Duodenal mucosa (tissue), 2 donors: ENCODE results near the gene INHA.

Experiments
- H3K27ac ChIP-seq: one replicate; pipeline ENCODE4 v1.7.0; 2013; ENCODE audit warnings: low read depth, low read length
- H3K27me3 ChIP-seq, 2 donors: one replicate each; pipeline ENCODE4 v1.7.0; 2013; ENCODE audit warnings: low read length in 2 of 2, control low read depth in 1 of 2; ENCODE audit not compliant: insufficient read depth in 2 of 2, control insufficient read depth in 1 of 2
- H3K36me3 ChIP-seq, 2 donors: one replicate each; pipeline ENCODE4 v1.7.0; 2013; ENCODE audit warnings: low read length in 2 of 2, control low read depth in 1 of 2; ENCODE audit not compliant: insufficient read depth in 2 of 2, control insufficient read depth in 1 of 2
- H3K4me1 ChIP-seq, 2 donors: one replicate each; pipeline ENCODE4 v1.7.0; 2013; ENCODE audit warnings: low read length in 2 of 2, control low read depth in 1 of 2; ENCODE audit not compliant: insufficient read depth in 2 of 2, control insufficient read depth in 1 of 2
- H3K4me3 ChIP-seq, 2 donors: one replicate each; pipeline ENCODE4 v1.7.0; 2013; ENCODE audit warnings: low read length in 2 of 2, low read depth in 1 of 2
- H3K9ac ChIP-seq, 2 donors: one replicate each; pipeline ENCODE4 v1.7.0; 2013; ENCODE audit warnings: low read length in 2 of 2, low read depth in 1 of 2
- H3K9me3 ChIP-seq, 2 donors: one replicate each; pipeline ENCODE4 v1.7.0; 2013; ENCODE audit warnings: low read length in 2 of 2, control low read depth in 1 of 2; ENCODE audit not compliant: control insufficient read depth in 1 of 2

Gene INHA

DNA sequence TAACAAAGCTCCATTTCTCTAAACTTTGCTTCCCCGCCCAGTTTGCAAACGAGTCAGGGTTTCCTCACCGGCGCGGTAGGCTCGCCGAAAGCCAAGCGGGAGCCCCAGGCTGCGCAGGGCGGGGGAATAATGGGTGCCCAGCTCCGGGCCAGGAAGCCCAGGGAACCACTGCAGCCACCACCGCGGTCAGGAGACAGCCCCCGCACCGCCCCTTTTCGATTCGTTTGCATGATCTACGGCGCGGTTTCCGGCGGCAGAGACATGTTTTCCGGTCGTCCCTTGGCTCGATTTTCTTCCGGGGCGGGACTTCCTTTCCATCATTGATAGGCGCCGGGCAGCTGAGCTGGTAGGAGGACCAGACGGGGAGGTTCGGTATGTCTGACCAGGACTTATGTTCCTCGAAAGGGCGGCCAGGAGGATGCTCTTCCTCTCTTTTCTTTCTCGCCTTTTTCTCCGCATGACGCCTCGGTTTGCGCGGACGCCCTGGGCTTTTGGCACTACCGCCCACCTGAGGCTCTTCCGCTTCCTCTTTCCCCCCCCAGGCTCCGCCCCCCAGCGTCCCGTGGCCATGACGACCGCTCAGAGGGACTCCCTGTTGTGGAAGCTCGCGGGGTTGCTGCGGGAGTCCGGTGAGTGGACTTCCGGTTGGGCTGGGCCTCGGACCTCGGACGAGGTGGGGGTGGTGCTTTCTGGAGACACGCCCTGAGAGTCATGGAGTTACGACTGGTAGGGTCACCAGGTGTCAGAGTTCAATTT, 25.6 kb downstream of the INHA start, which contains the start of gene STK11IP:
Gene STK11IP (plus strand): TSS at position 306 of the 756 bp plus-strand sequence. CDS start 263 bp downstream, at position 569.
- peak within 1 kb of the TSS; percentile 84 to 96 for H3K4me3 ChIP-seq
- peaks cover 5 to 13% of the 10 kb centered on the region in 2 donors for H3K4me1 ChIP-seq
- peak within 1 kb of the TSS; percentile 75 to 89 for H3K9ac ChIP-seq
- H3K36me3 ChIP-seq, result peaks cover 9 to 18% of the 10 kb centered on the region in 2 donors
- H3K9me3 ChIP-seq, result no peaks in the 10 kb centered on the region
- no peaks in the 10 kb centered on the region for H3K27me3 ChIP-seq
- H3K27ac ChIP-seq, result peak within 1 kb of the TSS; percentile 67

DNA sequence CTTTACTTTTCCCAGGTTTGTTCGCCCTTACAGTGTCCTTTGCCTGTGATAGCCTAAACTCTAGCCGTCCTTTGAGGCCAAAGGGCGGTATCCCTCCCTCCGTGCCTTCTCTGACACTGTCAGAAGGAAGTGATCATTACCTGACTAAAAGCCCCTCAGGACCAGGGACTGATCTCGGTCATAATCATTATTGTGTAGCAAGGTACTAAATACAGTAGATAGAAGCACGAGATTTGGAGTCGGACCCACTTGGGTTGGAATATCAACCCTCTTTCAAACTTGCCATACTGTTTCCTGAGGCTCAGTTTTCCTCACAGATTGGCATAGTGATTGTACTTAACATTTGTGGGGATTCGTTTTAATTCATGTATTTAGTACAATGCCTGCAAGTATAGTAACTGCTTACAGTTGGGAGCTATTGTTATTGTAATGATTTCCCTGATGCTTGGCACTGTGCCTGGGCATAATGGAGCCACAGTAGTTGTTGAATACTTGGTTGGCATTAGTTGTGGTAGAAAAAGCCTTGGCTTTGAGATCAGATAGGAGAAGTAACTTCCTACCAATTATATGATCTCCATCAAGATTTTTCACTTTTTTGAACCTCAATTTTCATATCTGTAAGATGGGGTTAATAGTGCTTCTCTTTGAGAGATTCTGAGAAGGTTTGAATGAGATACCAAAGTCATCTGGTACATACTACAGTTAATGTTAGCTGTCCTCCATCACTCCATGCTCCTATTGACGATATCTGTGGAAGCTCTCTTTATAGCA, 26.4 kb downstream of the INHA start:
- peaks cover 5 to 13% of the 10 kb centered on the region in 2 donors for H3K4me1 ChIP-seq
- peaks cover 10 to 19% of the 10 kb centered on the region in 2 donors for H3K36me3 ChIP-seq
- no peaks in the 10 kb centered on the region for H3K27me3 ChIP-seq
- H3K9me3 ChIP-seq, result no peaks in the 10 kb centered on the region
- H3K27ac ChIP-seq, result peak overlapping the region; percentile 67
- peak overlapping the region; percentile 84 to 96 for H3K4me3 ChIP-seq
- H3K9ac ChIP-seq, result peak overlapping the region; percentile 74 to 89

DNA sequence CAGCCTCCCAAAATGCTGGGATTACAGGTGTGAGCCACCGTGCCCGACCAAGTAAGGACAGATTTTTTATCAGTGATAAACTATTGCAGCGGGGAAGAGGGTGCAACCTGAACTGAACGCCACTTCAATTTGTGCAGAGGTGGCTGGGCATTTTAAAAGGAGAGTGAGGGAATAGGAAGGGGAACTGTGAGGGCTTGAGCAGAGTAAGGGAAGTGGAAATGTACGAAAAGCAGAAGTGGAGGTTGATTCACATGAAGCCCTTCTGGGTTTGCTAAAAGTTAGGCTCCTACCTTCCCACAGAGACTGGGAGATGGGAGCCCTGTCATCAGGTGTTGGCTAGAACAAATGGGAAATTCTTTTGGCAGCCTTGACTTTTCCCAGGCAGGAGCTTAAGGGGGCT, 31.7 kb downstream of the INHA start:
- no peak overlapping the region for H3K27ac ChIP-seq
- H3K9ac ChIP-seq, result no peak overlapping the region
- H3K9me3 ChIP-seq, result no peaks in the 10 kb centered on the region
- H3K36me3 ChIP-seq, result peaks cover 29 to 44% of the 10 kb centered on the region in 2 donors
- H3K4me3 ChIP-seq, result no peak overlapping the region
- H3K27me3 ChIP-seq, result no peaks in the 10 kb centered on the region
- H3K4me1 ChIP-seq, result peaks cover under 1% of the 10 kb centered on the region in 2 donors

DNA sequence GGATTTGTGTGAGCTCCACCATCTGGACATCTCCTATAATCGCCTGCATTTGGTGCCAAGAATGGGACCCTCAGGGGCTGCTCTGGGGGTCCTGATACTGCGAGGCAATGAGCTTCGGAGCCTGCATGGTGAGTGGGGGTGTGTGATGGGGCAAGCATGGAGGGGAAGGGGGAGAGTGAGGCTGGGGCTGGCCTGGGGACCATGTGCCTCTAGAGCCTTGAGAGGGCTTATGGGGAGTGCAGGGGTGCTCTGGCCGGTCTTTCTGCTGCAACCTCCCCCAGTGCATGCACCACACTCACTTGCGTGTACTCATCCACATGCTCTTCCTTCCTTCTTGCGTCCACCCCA, 33.5 kb downstream of the INHA start:
- no peak overlapping the region for H3K9ac ChIP-seq
- no peaks in the 10 kb centered on the region for H3K4me1 ChIP-seq
- H3K27me3 ChIP-seq, result no peaks in the 10 kb centered on the region
- H3K9me3 ChIP-seq, result no peaks in the 10 kb centered on the region
- H3K36me3 ChIP-seq, result peaks cover 38 to 50% of the 10 kb centered on the region in 2 donors
- no peak overlapping the region for H3K27ac ChIP-seq
- no peak overlapping the region for H3K4me3 ChIP-seq

DNA sequence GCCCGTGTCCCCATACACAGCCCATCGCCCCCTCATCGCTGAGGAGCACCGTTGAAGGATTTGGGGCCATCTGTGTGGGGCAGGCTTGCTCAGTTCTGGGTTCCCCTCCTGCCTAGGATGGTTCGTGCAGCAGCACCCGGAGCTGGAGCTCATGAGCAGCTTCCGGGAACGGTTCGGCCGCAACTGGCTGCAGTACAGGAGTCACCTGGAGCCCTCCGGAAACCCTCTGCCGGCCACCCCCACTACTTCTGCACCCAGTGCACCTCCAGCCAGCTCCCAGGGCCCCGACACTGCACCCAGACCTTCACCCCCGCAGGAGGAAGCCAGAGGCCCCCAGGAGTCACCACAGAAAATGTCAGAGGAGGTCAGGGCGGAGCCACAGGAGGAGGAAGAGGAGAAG, 35.8 kb downstream of the INHA start:
- H3K9me3 ChIP-seq, result no peaks in the 10 kb centered on the region
- no peak overlapping the region for H3K27ac ChIP-seq
- H3K27me3 ChIP-seq, result no peaks in the 10 kb centered on the region
- H3K4me1 ChIP-seq, result no peaks in the 10 kb centered on the region
- no peak overlapping the region for H3K9ac ChIP-seq
- H3K4me3 ChIP-seq, result no peak overlapping the region
- peaks cover 34 to 48% of the 10 kb centered on the region in 2 donors for H3K36me3 ChIP-seq

DNA sequence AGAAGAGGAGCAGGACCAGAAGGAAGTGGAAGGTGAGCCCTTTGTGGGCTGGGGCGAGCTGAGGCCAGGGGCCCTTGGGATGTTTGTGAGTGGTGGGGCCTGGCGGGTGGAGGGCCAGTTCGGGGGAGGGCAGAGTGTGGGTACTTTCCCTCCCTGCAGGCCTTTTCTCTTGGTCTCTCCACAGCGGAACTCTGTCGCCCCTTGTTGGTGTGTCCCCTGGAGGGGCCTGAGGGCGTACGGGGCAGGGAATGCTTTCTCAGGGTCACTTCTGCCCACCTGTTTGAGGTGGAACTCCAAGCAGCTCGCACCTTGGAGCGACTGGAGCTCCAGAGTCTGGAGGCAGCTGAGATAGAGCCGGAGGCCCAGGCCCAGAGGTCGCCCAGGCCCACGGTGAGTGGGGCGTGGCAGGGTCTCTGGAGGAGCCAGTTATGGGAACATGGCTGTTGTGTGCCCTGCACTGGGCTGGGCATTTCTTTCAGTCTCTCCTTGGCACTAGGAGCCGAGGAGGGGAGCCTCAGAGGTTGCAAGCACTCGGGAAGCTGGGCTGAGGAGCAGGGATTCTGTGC, 36.4 kb downstream of the INHA start:
- H3K27ac ChIP-seq, result no peak overlapping the region
- no peak overlapping the region for H3K4me3 ChIP-seq
- H3K9ac ChIP-seq, result no peak overlapping the region
- H3K9me3 ChIP-seq, result no peaks in the 10 kb centered on the region
- no peaks in the 10 kb centered on the region for H3K27me3 ChIP-seq
- H3K4me1 ChIP-seq, result no peaks in the 10 kb centered on the region
- H3K36me3 ChIP-seq, result peaks cover 34 to 48% of the 10 kb centered on the region in 2 donors

DNA sequence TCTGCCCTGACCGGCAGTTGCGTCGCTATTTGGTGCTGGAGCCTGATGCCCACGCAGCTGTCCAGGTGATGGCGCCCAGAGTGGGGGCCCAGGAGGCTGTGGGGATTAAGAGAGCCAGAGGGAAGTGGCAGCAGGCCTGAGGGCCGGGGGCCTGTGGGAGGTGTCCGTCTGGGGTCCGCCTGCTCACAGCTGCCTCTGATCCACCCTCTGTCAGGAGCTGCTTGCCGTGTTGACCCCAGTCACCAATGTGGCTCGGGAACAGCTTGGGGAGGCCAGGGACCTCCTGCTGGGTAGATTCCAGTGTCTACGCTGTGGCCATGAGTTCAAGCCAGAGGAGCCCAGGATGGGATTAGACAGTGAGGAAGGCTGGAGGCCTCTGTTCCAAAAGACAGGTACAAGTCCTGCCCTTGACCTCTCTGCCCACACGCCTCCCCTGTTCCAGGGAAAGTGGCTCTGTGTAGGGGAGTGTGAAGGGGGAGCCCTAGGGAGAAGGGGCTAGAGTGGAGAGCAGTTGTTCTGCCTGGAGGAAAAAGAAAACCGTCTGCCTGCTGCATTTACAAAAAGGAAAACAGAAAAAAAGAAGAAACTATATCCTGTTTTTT, 37.1 kb downstream of the INHA start:
- Histone ChIP-seq H3K4me1 (no peaks in the 10 kb centered on the region), H3K4me3 (no peak overlapping the region), H3K9me3 (no peaks in the 10 kb centered on the region), H3K36me3 (peaks cover 34 to 51% of the 10 kb centered on the region in 2 donors), H3K27me3 (no peaks in the 10 kb centered on the region), H3K27ac (no peak overlapping the region), H3K9ac (no peak overlapping the region)

DNA sequence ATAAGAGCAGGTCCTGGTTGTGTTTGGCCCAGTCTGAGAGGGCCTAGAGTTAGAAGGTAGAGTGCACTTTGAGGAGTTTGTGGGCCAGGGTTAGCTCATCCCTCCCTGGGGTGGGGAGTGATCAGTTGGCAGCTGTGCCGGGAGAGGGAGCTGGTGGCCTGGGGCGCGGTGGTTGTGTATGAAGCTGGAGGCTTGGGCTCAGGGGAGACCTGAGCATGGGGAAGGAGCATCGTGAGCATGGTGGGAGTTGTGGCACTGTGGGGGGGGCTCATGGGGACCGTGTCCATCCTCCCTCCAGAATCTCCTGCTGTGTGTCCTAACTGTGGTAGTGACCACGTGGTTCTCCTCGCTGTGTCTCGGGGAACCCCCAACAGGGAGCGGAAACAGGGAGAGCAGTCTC, 39.2 kb downstream of the INHA start:
- H3K4me3 ChIP-seq, result no peak overlapping the region
- no peaks in the 10 kb centered on the region for H3K27me3 ChIP-seq
- no peaks in the 10 kb centered on the region for H3K9me3 ChIP-seq
- no peaks in the 10 kb centered on the region for H3K4me1 ChIP-seq
- no peak overlapping the region for H3K9ac ChIP-seq
- no peak overlapping the region for H3K27ac ChIP-seq
- peaks cover 28 to 58% of the 10 kb centered on the region in 2 donors for H3K36me3 ChIP-seq

DNA sequence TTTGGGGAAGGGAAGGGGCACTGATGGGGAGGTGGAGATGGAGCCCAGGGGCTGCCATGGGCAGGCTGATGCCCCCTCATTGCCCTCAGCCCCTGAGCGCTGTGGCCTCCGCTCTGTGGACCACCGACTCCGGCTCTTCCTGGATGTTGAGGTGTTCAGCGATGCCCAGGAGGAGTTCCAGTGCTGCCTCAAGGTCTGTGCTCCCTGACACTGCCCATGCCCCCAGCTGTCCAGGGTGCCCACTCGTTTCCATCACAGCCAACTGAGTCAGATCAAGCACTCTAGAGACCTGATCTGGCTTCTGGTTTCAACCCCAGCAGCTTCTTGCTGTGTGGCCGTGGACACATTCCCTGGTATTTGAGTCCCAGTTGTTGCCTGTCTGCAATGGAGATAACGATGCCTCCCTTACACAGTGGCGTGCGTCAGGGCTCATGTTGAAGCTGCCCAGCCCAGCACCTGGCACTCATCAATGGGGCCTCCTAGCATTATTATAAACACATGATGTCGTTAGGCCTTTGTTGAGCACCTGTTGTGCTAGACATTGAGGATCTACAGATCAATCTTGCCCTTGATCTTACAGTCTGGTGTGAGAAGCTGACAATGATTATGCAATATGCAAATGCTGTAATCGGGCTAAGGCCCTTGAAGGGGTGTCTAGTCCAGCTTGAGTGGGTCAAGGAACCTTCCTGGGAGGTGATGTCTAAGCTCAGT, 39.9 kb downstream of the INHA start:
- Histone ChIP-seq H3K9me3 (no peaks in the 10 kb centered on the region), H3K27ac (no peak overlapping the region), H3K4me3 (no peak overlapping the region), H3K27me3 (no peaks in the 10 kb centered on the region), H3K4me1 (no peaks in the 10 kb centered on the region), H3K9ac (no peak overlapping the region), H3K36me3 (peaks cover 23 to 55% of the 10 kb centered on the region in 2 donors)
